ENCODE measurements around the gene VPS8.
A peak's percentile ranks its signal among the peaks of the same experiment; 100 is the strongest.

DNA sequence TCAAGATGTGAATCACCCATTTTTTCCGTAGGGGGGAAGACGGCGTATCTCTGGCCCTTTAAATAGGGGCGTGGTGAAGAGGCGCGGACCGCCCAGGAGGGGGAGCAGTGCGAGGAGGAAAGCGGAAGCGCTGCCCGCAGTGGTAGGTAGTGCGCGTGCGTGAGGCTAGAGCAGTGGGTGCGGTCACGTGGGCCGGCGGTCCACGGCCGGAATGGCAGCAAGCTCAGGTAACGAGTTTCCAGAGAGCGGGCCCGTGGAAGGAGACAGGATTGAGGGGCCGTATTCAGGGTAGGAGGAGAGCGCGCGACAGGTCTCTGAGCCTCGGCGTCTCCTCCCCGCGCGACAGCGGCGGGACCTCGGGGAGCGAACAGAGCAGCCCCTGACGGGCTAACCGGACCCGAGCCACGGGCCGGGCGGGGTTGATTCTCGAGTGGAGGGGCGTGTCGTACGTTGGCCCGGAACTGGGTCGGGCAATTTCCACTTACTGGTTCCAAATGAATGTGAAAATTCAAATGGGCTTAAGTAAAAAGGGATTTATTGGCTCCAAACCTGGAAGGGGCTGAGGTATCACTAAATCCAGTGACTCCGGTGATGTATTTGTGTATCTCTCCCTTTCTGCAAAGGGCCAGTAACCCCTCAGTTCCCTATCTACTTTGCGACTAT is at the start of gene VPS8:
- TF ChIP-seq, protein P1, sequence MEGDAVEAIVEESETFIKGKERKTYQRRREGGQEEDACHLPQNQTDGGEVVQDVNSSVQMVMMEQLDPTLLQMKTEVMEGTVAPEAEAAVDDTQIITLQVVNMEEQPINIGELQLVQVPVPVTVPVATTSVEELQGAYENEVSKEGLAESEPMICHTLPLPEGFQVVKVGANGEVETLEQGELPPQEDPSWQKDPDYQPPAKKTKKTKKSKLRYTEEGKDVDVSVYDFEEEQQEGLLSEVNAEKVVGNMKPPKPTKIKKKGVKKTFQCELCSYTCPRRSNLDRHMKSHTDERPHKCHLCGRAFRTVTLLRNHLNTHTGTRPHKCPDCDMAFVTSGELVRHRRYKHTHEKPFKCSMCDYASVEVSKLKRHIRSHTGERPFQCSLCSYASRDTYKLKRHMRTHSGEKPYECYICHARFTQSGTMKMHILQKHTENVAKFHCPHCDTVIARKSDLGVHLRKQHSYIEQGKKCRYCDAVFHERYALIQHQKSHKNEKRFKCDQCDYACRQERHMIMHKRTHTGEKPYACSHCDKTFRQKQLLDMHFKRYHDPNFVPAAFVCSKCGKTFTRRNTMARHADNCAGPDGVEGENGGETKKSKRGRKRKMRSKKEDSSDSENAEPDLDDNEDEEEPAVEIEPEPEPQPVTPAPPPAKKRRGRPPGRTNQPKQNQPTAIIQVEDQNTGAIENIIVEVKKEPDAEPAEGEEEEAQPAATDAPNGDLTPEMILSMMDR (IDR thresholded peaks at IDR 0.05), result peak; percentile 50 to 85 (median 69)
- peak in 1 of 2 donors; percentile 89 for TF ChIP-seq POLR2A (IDR thresholded peaks at IDR 0.05)

Measured in heart left ventricle (tissue), 13 donors.